Activated B cell treated with CpG ODN at 0.5 μM for 24 hours (primary cell): ENCODE data around the gene CLASP1. TPM values are rescaled to one million over a fixed set of nuclear protein-coding genes. Genes with fewer than 3 reads are reported as not detected.

Source experiments
- ATAC-seq: fragments of 200-7000 bp; cut with Tn5 transposase; one replicate; pipeline ENCODE4 v1.10.0; 2021; ENCODE audit warnings: low read depth, mild to moderate bottlenecking, moderate library complexity
- CTCF ChIA-PET: fragments of 350-600 bp; sonication (Branson Sonifier 250); formaldehyde crosslinking; loops from one replicate; lab custom pipeline; 2021; ENCODE audit warnings: antibody characterized with exemption; lab: Charles Lee
- POLR2A ChIA-PET: fragments of 350-600 bp; sonication (Branson Sonifier 250); formaldehyde crosslinking; loops from one replicate; lab custom pipeline; 2021; ENCODE audit warnings: antibody characterized with exemption; lab: Charles Lee
- DNase-seq: peaks from one replicate; pipeline ENCODE4 v3.0.0; 2022
- H3K27ac Mint-ChIP-seq: one replicate; pipeline ENCODE4 v1.8.0; 2020; ENCODE audit warnings: mixed read lengths
- H3K27me3 Mint-ChIP-seq: one replicate; pipeline ENCODE4 v1.8.0; 2021; ENCODE audit warnings: mixed read lengths
- H3K36me3 Mint-ChIP-seq: one replicate; pipeline ENCODE4 v1.8.0; 2021; ENCODE audit warnings: low read depth, mixed read lengths
- H3K4me1 Mint-ChIP-seq: one replicate; pipeline ENCODE4 v1.8.0; 2021; ENCODE audit warnings: mixed read lengths
- H3K4me3 Mint-ChIP-seq: one replicate; pipeline ENCODE4 v1.8.0; 2020; ENCODE audit warnings: mild to moderate bottlenecking, mixed read lengths
- H3K9me3 Mint-ChIP-seq: one replicate; pipeline ENCODE4 v1.8.0; 2020; ENCODE audit warnings: mixed read lengths
- intact Hi-C: fragments of 100-400 bp; cut with micrococcal nuclease; formaldehyde crosslinking; loops from one replicate; pipeline ENCODE4 v1.15.1; 2024
- total RNA-seq: library from RNA; stranded (reverse); gene quantifications from 2 replicates; pipeline ENCODE4 v1.2.3, GENCODE V29; 2022
- TF ChIP-seq, protein P1 (sequence below): fragments of 200-600 bp; IDR thresholded peaks from one replicate; pipeline ENCODE4 v1.8.0; 2022; ENCODE audit warnings: antibody characterized with exemption, mild to moderate bottlenecking

CLASP1 gene
- total RNA-seq, 1 donor from 2014 or later, result 65.0 TPM

GRCh38 chr2:121386707-121387106, 262.6 kb downstream of the CLASP1 start:
- intact Hi-C loops, result no loop called here
- Mint-ChIP-seq H3K27me3 (no peaks in the 10 kb centered on the region), H3K4me1 (no peaks in the 10 kb centered on the region), H3K4me3 (no peak overlapping the region), H3K9me3 (no peaks in the 10 kb centered on the region), H3K27ac (no peak overlapping the region), H3K36me3 (peaks cover 73% of the 10 kb centered on the region)
- ATAC-seq (no peak), DNase-seq (no peak)
- POLR2A ChIA-PET, result no interaction called here
- CTCF ChIA-PET, result no interaction called here
- TF ChIP-seq, protein P1, sequence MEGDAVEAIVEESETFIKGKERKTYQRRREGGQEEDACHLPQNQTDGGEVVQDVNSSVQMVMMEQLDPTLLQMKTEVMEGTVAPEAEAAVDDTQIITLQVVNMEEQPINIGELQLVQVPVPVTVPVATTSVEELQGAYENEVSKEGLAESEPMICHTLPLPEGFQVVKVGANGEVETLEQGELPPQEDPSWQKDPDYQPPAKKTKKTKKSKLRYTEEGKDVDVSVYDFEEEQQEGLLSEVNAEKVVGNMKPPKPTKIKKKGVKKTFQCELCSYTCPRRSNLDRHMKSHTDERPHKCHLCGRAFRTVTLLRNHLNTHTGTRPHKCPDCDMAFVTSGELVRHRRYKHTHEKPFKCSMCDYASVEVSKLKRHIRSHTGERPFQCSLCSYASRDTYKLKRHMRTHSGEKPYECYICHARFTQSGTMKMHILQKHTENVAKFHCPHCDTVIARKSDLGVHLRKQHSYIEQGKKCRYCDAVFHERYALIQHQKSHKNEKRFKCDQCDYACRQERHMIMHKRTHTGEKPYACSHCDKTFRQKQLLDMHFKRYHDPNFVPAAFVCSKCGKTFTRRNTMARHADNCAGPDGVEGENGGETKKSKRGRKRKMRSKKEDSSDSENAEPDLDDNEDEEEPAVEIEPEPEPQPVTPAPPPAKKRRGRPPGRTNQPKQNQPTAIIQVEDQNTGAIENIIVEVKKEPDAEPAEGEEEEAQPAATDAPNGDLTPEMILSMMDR, result no peak

DNA sequence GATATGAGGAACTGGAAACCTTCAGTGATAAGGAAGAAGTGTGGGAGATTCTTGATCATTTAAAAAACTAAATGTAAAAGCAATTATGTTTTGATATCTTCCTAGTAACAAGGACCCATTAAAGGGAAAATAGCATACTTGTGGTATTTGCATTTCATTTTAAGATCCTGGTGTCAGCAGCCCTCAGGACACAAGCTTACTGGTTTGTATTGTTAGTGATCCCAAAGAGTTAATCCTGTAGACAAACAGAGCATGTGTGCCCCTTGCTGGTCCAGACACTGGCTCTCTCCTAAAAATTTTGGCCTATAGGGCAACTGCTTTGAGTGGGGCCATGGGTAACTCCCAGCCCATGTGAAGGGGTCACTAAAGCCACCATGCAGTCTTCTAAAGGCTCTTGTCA, 263.2 kb downstream of the CLASP1 start:
- intact Hi-C loops, result no loop called here
- ChIA-PET POLR2A (no interaction called here), CTCF (no interaction called here)
- no peak for DNase-seq
- no peak for ATAC-seq
- peaks cover 75% of the 10 kb centered on the region for H3K36me3 Mint-ChIP-seq
- H3K4me1 Mint-ChIP-seq, result no peaks in the 10 kb centered on the region
- no peaks in the 10 kb centered on the region for H3K9me3 Mint-ChIP-seq
- no peaks in the 10 kb centered on the region for H3K27me3 Mint-ChIP-seq
- TF ChIP-seq, protein P1, result no peak
- no peak overlapping the region for H3K27ac Mint-ChIP-seq
- H3K4me3 Mint-ChIP-seq, result no peak overlapping the region

GRCh38 chr2:121382744-121383143, 266.5 kb downstream of the CLASP1 start:
- TF ChIP-seq, protein P1, result no peak
- ATAC-seq, result no peak
- no peak overlapping the region for H3K4me3 Mint-ChIP-seq

DNA sequence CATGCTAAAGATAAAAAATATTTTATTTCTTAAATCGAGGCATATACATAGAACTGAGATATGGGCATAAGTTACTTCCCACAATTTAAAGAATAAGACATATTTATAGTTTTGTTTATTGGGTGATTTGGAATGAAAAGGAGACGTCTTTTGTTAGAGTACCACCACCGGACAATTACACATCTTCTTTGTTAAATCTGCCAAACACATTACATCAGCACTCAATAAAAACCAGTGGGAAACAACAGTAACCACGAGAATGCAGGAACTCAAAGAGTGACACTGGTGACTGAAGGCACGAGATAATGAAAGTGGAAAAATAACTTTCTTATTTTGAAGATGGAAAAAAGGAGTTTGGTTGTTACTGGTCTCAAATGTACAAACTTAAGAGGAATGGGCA, 271.6 kb downstream of the CLASP1 start:
- Mint-ChIP-seq H3K27me3 (no peaks in the 10 kb centered on the region), H3K36me3 (peaks cover 95% of the 10 kb centered on the region), H3K4me3 (no peak overlapping the region), H3K27ac (no peak overlapping the region), H3K9me3 (no peaks in the 10 kb centered on the region), H3K4me1 (peaks cover 5% of the 10 kb centered on the region)
- TF ChIP-seq, protein P1, result no peak
- intact Hi-C loops, result no loop called here
- ChIA-PET CTCF (no interaction called here), POLR2A (no interaction called here)
- ATAC-seq (no peak), DNase-seq (no peak)

More at GRCh38 chr2:121382744-121383143, 266.5 kb downstream of the CLASP1 start:
- peaks cover 92% of the 10 kb centered on the region for H3K36me3 Mint-ChIP-seq
- no peaks in the 10 kb centered on the region for H3K4me1 Mint-ChIP-seq
- no peaks in the 10 kb centered on the region for H3K27me3 Mint-ChIP-seq
- intact Hi-C loops, result no loop called here
- CTCF ChIA-PET, result no interaction called here
- no peak overlapping the region for H3K27ac Mint-ChIP-seq
- POLR2A ChIA-PET, result no interaction called here
- DNase-seq, result no peak
- no peaks in the 10 kb centered on the region for H3K9me3 Mint-ChIP-seq

DNA sequence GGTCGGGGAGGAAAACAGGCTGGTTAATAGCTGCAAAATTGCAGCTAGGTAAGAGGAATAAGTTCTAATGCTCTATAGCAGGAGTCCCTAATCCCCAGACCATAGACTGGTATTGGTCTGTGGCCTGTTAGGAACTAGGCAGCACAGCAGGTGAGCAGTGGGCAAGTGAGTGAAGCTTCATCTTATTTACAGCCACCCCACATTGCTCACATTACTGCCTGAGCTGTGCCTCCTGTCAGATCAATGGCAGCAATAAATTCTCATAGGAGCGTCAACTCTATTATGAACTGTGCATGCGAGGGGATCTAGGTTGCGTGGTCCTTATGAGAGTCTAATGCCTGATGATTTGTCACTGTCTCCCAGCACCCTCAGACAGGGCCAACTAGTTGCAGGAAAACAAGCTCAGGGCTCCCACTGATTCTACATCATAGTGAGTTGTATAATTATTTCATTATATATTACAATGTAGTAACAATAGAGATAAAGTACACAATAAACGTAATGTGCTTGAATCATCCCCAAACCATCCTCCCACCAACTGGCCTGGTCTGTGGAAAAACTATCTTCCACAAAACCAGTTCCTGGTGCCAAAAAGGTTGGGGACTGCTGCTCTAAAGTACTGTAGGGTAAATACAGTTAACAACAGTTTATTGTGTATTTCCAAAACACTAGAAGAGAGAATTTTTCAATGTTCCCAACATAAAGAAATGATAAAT, 272.6 kb downstream of the CLASP1 start:
- ChIA-PET POLR2A (no interaction called here), CTCF (no interaction called here)
- no peak for ATAC-seq
- TF ChIP-seq, protein P1, result no peak
- H3K4me1 Mint-ChIP-seq, result peaks cover 7% of the 10 kb centered on the region
- intact Hi-C loops, result no loop called here
- no peaks in the 10 kb centered on the region for H3K27me3 Mint-ChIP-seq
- no peak overlapping the region for H3K4me3 Mint-ChIP-seq
- no peak for DNase-seq
- H3K36me3 Mint-ChIP-seq, result peaks cover 94% of the 10 kb centered on the region
- no peaks in the 10 kb centered on the region for H3K9me3 Mint-ChIP-seq
- no peak overlapping the region for H3K27ac Mint-ChIP-seq
